HG03066 (cell line): ENCODE results near the gene S100A5.
"Not testable (repeated sequence)": the region's sequence is repeated elsewhere in the genome, so short reads cannot be mapped to it uniquely, and the experiment has no call there.

Experiments used
- ATAC-seq: cut with Tn5 transposase; IDR thresholded peaks from one replicate; pipeline ENCODE4 v1.9.1; 2021; ENCODE audit warnings: low read depth; ENCODE audit not compliant: unreplicated experiment

The S100A5 gene

DNA sequence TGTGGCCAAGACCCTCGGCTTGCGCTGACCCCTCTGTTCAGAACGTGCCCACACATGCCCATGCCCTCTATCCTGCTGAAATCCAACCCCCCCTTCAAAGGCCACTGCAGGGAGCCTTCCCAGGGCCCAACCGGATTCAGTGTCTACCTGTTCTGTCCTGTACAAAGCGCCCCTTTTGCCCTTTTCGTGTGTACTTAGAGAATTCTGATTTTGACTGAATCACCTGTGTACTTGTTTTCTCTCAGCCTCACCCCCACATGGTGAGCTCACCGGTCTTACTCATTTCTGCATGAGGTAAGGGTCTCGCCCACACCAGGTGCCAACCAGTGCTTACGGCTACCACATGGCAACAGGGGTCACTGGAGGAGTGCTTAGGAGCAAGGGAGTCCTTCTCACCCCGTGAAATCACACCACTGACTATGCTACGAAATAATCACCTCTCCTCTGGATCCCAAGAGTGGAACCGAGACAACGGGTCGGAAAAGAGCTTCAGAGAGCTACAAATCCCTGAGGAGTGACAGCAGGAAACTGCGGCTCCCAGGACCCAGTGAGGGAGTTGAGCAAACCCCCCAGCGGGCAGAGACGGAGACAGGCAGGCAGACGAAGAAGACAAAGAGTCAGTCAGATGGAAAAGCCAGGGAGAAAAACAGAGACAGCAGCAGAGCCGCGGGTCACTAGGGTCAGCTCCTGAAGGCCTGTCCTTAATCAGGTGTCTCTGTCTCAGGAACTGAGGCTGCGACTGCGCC lies 27.1 kb upstream of the S100A5 start:
- ATAC-seq = no peak

GRCh38 chr1:153566414-153567371 lies 26.0 kb upstream of the S100A5 start:
- ATAC-seq = peak; percentile 42

DNA sequence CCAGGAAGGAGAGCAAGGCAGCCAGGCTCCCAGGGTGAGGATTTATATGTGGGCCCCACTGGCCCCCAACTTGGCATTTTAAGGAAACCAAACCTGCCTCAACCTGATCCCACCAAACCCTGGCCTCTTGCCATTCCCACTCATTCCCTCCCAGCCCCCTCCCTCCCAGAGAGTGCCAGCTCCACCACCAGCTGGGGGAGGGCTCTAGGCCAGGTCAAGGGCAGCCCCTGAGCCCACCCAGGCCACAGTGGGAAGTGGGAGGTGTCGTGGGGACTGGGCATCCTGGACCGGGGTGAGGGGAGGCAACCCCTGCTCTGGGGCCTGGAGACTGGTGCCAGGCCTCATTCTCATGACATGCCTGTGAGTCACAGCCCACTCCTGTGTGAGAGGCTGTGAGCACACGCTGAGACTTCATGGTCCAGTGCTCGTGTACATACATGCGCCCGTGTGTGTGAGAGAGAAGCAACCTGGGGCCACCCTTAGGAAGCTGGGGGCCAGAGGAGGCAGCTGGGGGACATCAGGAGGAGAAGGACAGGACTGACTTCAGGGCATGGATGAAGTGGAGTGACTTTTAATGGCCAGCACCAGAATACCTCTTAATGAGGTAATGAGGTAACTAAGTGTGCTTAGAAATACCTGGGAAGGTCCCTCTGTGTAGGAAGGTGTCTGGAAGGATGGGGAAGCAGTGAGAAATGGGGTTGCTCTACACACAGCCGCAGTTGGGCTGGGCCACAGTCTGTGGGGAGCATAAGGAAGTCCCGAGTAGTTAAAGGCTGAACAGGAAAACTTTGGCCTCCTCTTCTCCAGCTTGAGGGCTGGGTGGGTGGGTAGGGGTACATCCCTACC lies 25.0 kb upstream of the S100A5 start, which contains the start of gene S100A2:
S100A2 (minus strand) TSS at position 316 of the 846 bp plus-strand sequence. CDS start 1,967 bp downstream, outside the sequence.
- peak; percentile 16 for ATAC-seq

- ATAC-seq = no peak
Observed at GRCh38 chr1:153563991-153564390, 23.3 kb upstream of the S100A5 start.

- no peak for ATAC-seq
Observed at GRCh38 chr1:153563483-153563901, 22.8 kb upstream of the S100A5 start.

DNA sequence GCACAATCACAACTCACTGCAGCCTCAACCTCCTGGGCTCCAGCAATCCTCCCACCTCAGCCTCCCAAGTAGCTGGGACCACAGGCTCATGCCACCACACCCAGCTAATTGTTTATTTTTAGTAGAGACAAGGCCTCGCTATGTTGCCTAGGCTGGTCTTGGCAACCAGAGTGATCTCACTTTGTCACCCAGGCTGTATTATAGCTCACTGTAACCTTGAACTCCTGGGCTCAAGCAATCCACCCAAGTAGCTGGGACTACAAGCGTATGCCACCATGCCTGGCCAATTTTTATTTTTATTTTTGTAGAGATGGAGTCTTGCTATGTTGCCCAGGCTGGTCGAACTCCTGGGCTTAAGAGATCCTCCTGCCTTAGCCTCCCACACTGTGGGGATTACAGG lies 21.3 kb upstream of the S100A5 start:
- ATAC-seq = not testable (repeated sequence)

GRCh38 chr1:153561466-153561985 lies 20.8 kb upstream of the S100A5 start:
- ATAC-seq = no peak

- no peak for ATAC-seq
Observed at GRCh38 chr1:153560771-153561465, 20.2 kb upstream of the S100A5 start.

GRCh38 chr1:153560241-153560640 lies 19.5 kb upstream of the S100A5 start:
- ATAC-seq = no peak

GRCh38 chr1:153557877-153558276 lies 17.1 kb upstream of the S100A5 start:
- ATAC-seq = no peak

DNA sequence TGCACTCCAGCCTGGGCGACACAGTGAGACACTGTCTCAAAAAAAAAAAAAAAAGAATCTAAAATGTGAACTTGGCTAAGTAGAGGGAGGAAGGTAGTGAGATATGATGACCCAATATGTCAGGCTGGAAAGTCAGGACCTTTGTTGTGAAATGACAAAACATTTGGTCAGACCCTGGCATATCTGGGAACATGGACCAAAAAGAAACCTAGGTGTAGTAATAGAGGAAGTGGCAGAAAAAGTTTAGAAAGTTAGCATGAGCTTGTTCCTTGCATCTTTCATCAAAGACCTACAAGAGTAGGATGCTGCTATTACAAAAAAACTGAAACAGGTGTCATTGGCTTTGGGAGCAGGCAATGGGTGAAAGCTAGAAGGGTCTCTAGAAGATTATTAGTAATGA lies 15.6 kb upstream of the S100A5 start:
- ATAC-seq = no peak

DNA sequence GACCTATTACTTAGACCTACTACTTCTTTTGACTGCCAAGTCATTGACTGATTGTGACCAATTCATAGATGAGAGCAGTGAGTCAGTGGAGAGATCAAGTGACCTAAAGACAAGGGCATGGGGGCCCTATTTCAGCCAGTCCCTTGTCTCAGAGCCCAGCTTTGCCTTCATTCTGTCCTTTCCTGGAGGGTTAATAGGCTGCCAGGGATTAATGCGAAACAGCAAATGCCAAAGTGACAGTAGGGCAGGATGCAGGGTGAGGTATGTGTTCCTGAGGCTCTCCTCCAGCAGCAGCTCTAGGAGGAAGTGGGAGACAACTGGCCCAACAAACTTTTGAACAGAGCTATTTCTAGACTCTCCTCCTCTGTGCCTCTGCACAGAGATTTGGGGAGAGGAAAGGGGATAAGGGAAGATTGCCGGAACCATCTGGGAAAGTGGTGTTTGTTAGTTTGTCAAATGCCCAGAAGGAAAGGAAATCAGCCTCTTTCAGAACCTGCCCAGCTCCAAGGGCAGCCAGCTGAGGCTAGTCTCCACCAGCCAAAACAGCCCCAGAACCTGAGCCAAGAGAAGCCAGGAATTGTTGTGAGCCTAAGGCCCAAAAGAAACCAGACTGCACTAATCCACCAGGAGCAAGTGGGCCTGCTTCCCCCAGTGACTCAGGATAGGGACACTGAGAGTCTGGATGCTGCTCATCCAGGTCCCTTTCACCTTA lies 13.3 kb upstream of the S100A5 start:
- ATAC-seq = no peak

DNA sequence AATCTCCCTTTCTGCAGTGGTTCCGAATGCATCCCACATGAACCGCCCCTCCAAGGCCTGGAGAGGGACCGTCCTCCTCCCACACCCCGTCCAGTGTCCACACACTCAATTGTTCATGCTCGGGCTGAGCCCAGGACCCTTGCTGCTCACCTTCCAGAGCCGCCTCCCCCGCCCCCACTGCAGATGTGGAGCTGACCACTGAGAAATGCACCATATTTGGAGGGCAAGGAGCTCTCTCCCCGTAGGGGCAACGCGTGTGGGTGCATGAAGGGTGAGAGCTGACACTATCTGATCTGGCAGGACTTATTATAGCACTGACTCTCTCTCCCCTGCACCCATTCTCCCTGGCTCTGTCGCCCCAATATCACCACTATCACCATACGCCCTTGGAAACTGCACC lies 12.4 kb upstream of the S100A5 start:
- no peak for ATAC-seq

DNA sequence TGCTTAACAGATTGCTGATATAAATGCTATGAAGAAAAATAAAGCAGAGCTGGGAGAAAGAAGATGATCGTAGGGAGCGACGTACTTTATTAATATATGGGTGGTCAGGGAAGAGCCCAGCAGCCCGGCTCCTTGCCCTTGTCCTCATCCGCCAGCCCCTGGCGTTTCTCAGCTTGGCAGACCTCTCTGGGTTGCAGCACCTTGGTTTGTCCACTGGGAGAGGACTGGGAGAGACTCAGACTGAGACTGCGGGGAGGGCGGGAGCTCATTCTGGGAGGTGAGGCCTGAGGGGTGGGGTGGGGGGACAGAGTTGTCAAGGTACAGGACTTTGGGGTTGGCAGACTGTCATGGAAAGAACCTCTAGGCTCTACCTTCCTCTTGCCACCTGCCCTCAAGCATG lies 11.6 kb upstream of the S100A5 start:
- ATAC-seq = no peak

DNA sequence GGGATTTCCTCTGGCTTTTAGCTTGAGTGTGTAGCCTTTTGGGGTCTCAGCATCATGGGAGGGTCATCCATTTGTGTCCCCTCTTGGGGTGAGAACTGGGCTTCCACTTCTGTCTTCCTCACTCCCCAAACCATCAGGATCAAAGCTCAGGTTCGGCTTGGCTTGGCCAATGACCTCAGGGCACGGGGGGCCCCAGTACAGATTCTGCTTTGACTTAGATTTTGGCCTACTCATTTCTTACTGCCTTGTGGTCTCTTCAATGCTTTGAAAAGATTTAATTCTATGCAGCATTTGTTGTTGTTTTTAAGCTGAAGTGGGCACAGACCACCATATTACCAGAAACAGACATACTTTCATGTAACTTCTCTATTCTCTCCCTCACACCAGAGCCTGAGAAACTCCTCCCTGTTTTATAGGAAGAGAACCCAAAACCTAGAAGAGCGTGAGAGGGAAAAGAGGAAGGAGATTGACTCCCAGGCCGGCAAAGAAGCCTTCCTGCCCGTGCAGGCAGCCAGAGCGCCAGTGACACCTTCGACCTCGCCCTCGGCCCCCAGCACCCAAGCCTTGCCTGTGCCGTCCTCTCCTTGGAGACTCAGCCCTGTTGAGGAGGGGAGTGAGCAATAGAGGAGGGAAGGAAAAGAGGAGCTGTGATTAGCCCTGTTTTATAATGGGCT lies 10.2 kb upstream of the S100A5 start:
- no peak for ATAC-seq

- no peak for ATAC-seq
Observed at GRCh38 chr1:153550398-153550758, 9.6 kb upstream of the S100A5 start.

DNA sequence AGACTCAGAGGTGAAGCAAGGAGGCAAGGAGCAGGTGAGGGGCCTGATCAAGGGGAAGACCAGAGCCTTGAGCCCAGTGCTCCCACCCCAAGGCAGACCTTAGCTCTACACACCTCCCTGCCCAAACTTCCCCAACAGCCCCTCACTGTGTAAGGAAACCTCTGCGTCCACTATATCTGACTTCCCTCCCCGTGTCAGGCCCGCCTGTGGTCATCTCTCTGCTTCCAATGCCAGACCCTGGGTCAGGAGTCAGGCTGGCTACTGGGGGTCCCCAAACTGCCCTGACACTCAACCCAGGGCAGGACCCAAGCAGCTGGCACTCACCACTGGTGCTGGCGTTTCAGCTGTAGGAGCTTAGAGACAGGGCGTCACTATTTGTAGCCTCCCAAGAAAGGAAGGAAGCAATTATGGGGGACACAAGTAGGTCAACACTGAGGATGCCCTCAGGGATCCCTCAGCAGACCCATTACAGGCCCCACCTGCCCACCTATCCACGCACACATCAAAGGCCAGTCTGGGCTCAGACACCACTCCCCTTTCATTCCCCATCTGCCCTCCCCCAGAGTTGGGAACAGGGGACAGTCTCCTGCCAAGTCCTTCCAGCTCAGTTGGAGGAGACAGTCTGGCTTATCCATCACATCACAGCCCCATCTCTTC lies 9.1 kb upstream of the S100A5 start:
- ATAC-seq = no peak
